OCI-LY7 (cell line): ENCODE results near the gene KLB.
A peak's percentile ranks its signal among the peaks of the same experiment; 100 is the strongest.

Source experiments
- EZH2phosphoT487 ChIP-seq: fragments of 200-600 bp; sonication (generic); IDR thresholded peaks from 2 replicates; pipeline ENCODE4 v1.6.1; 2018; ENCODE audit warnings: low read depth, borderline replicate concordance, mild to moderate bottlenecking, mixed run types, antibody characterized with exemption, low read length, moderate library complexity, mixed read lengths
- TF ChIP-seq, protein P1 (sequence below): fragments of 200-600 bp; sonication (generic); conservative IDR thresholded peaks from 2 replicates; pipeline ENCODE4 v1.5.1; 2014; ENCODE audit warnings: mild to moderate bottlenecking, antibody characterized with exemption, low read length, moderate library complexity, mixed read lengths

GRCh38 chr4:39435659-39436563 is 29.2 kb downstream of the KLB start:
- TF ChIP-seq, protein P1, sequence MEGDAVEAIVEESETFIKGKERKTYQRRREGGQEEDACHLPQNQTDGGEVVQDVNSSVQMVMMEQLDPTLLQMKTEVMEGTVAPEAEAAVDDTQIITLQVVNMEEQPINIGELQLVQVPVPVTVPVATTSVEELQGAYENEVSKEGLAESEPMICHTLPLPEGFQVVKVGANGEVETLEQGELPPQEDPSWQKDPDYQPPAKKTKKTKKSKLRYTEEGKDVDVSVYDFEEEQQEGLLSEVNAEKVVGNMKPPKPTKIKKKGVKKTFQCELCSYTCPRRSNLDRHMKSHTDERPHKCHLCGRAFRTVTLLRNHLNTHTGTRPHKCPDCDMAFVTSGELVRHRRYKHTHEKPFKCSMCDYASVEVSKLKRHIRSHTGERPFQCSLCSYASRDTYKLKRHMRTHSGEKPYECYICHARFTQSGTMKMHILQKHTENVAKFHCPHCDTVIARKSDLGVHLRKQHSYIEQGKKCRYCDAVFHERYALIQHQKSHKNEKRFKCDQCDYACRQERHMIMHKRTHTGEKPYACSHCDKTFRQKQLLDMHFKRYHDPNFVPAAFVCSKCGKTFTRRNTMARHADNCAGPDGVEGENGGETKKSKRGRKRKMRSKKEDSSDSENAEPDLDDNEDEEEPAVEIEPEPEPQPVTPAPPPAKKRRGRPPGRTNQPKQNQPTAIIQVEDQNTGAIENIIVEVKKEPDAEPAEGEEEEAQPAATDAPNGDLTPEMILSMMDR: peak; percentile 78
- TF ChIP-seq EZH2phosphoT487: no peak
